Left ventricle myocardium inferior (tissue), 1 donor: ENCODE measurements around the gene COL23A1. TPM values are rescaled to one million over a fixed set of nuclear protein-coding genes. Genes with fewer than 3 reads are reported as not detected.

ENCODE experiments used
- DNase-seq: peaks from one replicate; pipeline ENCODE4 v3.0.0-alpha.2; 2020
- H3K27ac ChIP-seq: fragments of 200-600 bp; replicated peaks from 2 replicates; pipeline ENCODE4 v1.8.0; 2021
- H3K27me3 ChIP-seq: fragments of 200-600 bp; 2 replicates; pipeline ENCODE4 v1.8.0; 2021; ENCODE audit warnings: low read depth
- H3K36me3 ChIP-seq: fragments of 200-600 bp; 2 replicates; pipeline ENCODE4 v1.8.0; 2021
- H3K4me1 ChIP-seq: fragments of 200-600 bp; 2 replicates; pipeline ENCODE4 v1.8.0; 2021
- H3K4me3 ChIP-seq: fragments of 200-600 bp; 2 replicates; pipeline ENCODE4 v1.8.0; 2021; ENCODE audit warnings: mild to moderate bottlenecking, moderate library complexity
- H3K9me3 ChIP-seq: fragments of 200-600 bp; replicated peaks from 2 replicates; pipeline ENCODE4 v1.8.0; 2021
- CTCF ChIP-seq: fragments of 200-600 bp; IDR thresholded peaks from 2 replicates; pipeline ENCODE4 v1.8.0; 2021; ENCODE audit warnings: antibody characterized with exemption, mild to moderate bottlenecking, borderline replicate concordance
- intact Hi-C: fragments of 100-400 bp; cut with micrococcal nuclease; formaldehyde crosslinking; loops from one replicate; pipeline ENCODE4 v1.11.0; 2022
- total RNA-seq: library from RNA; stranded (reverse); fragmentation: NEBNext Ultra II Directional; extraction: Animal tissue kit (Norgen Biotek cat#: 25700); gene quantifications from one replicate; pipeline ENCODE4 v1.2.1, GENCODE V29; 2021
- donor health status: DM: no; HTN: yes; CAD: no; lungs with severe emphysema.

COL23A1 gene
- total RNA-seq, 1 donor from 2014 or later, result 27.4 TPM

DNA sequence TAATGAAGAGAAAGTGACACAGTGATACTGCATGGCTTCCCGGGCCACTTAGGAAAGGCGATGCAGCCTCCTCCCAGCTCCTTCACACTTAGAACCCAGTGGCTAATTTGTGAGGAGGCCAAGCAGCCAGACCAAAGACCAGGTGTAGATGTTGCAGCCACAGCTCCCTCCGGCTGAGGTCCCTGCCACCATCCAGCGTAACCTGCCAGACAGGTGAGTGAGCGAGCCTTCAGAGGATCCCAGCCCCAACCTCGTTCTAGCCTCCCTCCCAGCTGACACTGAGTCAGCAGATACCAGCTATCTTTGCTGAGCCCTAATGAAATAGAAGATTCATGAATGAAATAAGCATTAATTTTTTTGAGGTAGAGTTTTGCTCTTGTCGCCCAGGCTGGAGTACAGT lies 59.7 kb downstream of the COL23A1 start:
- H3K36me3 ChIP-seq, result no peaks in the 10 kb centered on the region
- DNase-seq, result no peak
- no peak for TF ChIP-seq CTCF
- no peak overlapping the region for H3K4me3 ChIP-seq
- no peaks in the 10 kb centered on the region for H3K9me3 ChIP-seq
- intact Hi-C loops, result no loop called here
- no peaks in the 10 kb centered on the region for H3K27me3 ChIP-seq
- peaks cover 38% of the 10 kb centered on the region for H3K4me1 ChIP-seq
- no peak overlapping the region for H3K27ac ChIP-seq

- DNase-seq, result no peak
These were observed 61.1 kb downstream of the COL23A1 start for GRCh38 chr5:178529080-178529479.

DNA sequence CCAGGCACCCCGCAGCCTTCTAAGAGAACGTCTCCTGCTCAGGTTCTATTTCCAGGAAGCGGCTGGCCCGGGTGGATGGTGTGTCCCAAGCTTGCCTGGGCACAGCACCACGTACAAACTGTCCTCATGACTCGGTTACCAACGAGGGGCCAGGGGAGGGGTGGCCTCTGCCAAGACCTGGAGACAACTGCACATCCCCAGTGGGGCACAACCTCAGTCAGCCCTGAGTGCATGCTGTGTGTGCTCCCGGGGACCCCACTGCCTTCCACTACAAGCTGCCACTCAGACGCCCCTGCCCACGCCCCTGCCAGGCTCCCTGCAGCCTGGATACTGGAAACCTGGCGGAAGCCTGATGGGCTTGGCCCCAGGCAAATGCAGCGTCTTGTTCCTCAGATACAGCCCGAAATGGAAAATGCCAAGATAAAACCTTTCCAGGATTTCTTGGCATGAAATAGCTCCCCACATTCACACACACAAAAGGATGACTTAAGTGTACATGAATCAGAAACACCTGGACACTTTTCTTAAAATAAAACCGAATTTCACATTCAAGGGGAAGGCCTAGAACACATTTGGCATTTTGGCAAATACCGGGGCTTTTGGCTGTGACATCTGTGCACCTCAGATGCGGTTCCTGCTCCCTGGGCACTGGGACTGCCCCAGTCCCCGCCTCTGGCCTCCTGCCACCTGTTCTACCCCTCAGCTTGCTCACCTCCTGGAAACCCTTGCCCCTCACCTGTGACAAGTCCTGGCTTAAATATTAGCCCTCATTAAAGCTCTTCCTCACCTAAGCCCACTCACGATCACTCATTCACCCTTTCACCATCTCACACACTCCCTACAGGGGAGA lies 62.5 kb downstream of the COL23A1 start:
- Histone ChIP-seq H3K4me3 (peak overlapping the region; percentile 11), H3K27me3 (no peaks in the 10 kb centered on the region), H3K9me3 (no peaks in the 10 kb centered on the region), H3K27ac (peak overlapping the region; percentile 91), H3K36me3 (no peaks in the 10 kb centered on the region), H3K4me1 (peaks cover 30% of the 10 kb centered on the region)
- peak; percentile 77 for DNase-seq
- no peak for TF ChIP-seq CTCF
- intact Hi-C loops, result no loop called here

More at GRCh38 chr5:178529080-178529479, 61.1 kb downstream of the COL23A1 start:
- no peak for TF ChIP-seq CTCF
- H3K27me3 ChIP-seq, result no peaks in the 10 kb centered on the region
- no peaks in the 10 kb centered on the region for H3K36me3 ChIP-seq
- H3K9me3 ChIP-seq, result no peaks in the 10 kb centered on the region
- H3K4me3 ChIP-seq, result no peak overlapping the region
- peaks cover 30% of the 10 kb centered on the region for H3K4me1 ChIP-seq
- H3K27ac ChIP-seq, result peak overlapping the region; percentile 91
- intact Hi-C loops, result no loop called here

GRCh38 chr5:178526773-178527457 lies 63.3 kb downstream of the COL23A1 start:
- intact Hi-C loops, result no loop called here
- peak overlapping the region; percentile 91 for H3K27ac ChIP-seq
- TF ChIP-seq CTCF, result no peak
- H3K27me3 ChIP-seq, result no peaks in the 10 kb centered on the region
- H3K4me3 ChIP-seq, result peak overlapping the region; percentile 11
- DNase-seq, result no peak
- no peaks in the 10 kb centered on the region for H3K9me3 ChIP-seq
- H3K4me1 ChIP-seq, result peaks cover 30% of the 10 kb centered on the region
- H3K36me3 ChIP-seq, result no peaks in the 10 kb centered on the region

GRCh38 chr5:178525906-178526732 lies 64.1 kb downstream of the COL23A1 start:
- no peak for TF ChIP-seq CTCF
- H3K36me3 ChIP-seq, result no peaks in the 10 kb centered on the region
- peak overlapping the region; percentile 91 for H3K27ac ChIP-seq
- no peaks in the 10 kb centered on the region for H3K27me3 ChIP-seq
- intact Hi-C loops, result no loop called here
- no peaks in the 10 kb centered on the region for H3K9me3 ChIP-seq
- peaks cover 30% of the 10 kb centered on the region for H3K4me1 ChIP-seq
- DNase-seq, result no peak
- no peak overlapping the region for H3K4me3 ChIP-seq
